Activated CD8-positive, alpha-beta T cell treated with anti-CD3 and anti-CD28 coated beads for 36 hours (primary cell): ENCODE measurements around the gene RNF169. TPM values are rescaled to one million over a fixed set of nuclear protein-coding genes. Genes with fewer than 3 reads are reported as not detected.
A peak's percentile ranks its signal among the peaks of the same experiment; 100 is the strongest.

Source experiments
- ATAC-seq: fragments of 200-7000 bp; cut with Tn5 transposase; one replicate; pipeline ENCODE4 v1.10.0; 2021; ENCODE audit warnings: mild to moderate bottlenecking, moderate library complexity
- CTCF ChIA-PET: fragments of 350-600 bp; sonication (Branson Sonifier 250); formaldehyde crosslinking; loops from one replicate; lab custom pipeline; 2021; ENCODE audit warnings: antibody characterized with exemption; lab: Charles Lee
- POLR2A ChIA-PET: fragments of 350-600 bp; sonication (Branson Sonifier 250); formaldehyde crosslinking; loops from one replicate; lab custom pipeline; 2021; ENCODE audit warnings: antibody characterized with exemption; lab: Charles Lee
- DNase-seq: peaks from one replicate; pipeline ENCODE4 v3.0.0-alpha.2; 2020
- H3K27ac Mint-ChIP-seq: one replicate; pipeline ENCODE4 v1.8.0; 2021; ENCODE audit warnings: mild to moderate bottlenecking, mixed read lengths
- H3K27me3 Mint-ChIP-seq: one replicate; pipeline ENCODE4 v1.8.0; 2021; ENCODE audit warnings: mixed read lengths
- H3K36me3 Mint-ChIP-seq: one replicate; pipeline ENCODE4 v1.8.0; 2021; ENCODE audit warnings: low read depth, mixed read lengths
- H3K4me1 Mint-ChIP-seq: one replicate; pipeline ENCODE4 v1.8.0; 2021; ENCODE audit warnings: low read depth, mixed read lengths
- H3K4me3 Mint-ChIP-seq: one replicate; pipeline ENCODE4 v1.8.0; 2021; ENCODE audit warnings: mild to moderate bottlenecking, moderate library complexity, mixed read lengths
- H3K9me3 Mint-ChIP-seq: one replicate; pipeline ENCODE4 v1.8.0; 2021; ENCODE audit warnings: mixed read lengths
- CTCF ChIP-seq: fragments of 200-600 bp; IDR thresholded peaks from one replicate; pipeline ENCODE4 v1.8.0; 2022; ENCODE audit warnings: antibody characterized with exemption, mild to moderate bottlenecking
- intact Hi-C: fragments of 100-400 bp; cut with micrococcal nuclease; formaldehyde crosslinking; loops from one replicate; pipeline ENCODE4 v1.10.0; 2022
- total RNA-seq, 2 experiments: library from RNA; stranded (reverse); gene quantifications; one replicate each; pipeline ENCODE4 v1.2.3, GENCODE V29; 2021

RNF169 gene
- total RNA-seq, 2 experiments from 2014 or later = 13.9 to 14.2 TPM

- ChIA-PET CTCF (no interaction called here), POLR2A (no interaction called here)
- no peaks in the 10 kb centered on the region for H3K4me1 Mint-ChIP-seq
- no peak overlapping the region for H3K4me3 Mint-ChIP-seq
- TF ChIP-seq CTCF = no peak
- DNase-seq (peak; percentile 12), ATAC-seq (no peak)
- peaks cover 41% of the 10 kb centered on the region for H3K9me3 Mint-ChIP-seq
- peaks cover 88% of the 10 kb centered on the region for H3K36me3 Mint-ChIP-seq
- H3K27ac Mint-ChIP-seq = no peak overlapping the region
- no peaks in the 10 kb centered on the region for H3K27me3 Mint-ChIP-seq
- intact Hi-C loops = no loop called here
These were observed 78.3 kb downstream of the RNF169 start for GRCh38 chr11:74826901-74827300.

GRCh38 chr11:74837191-74837590 is 88.5 kb downstream of the RNF169 start:
- Mint-ChIP-seq H3K9me3 (no peaks in the 10 kb centered on the region), H3K4me1 (peaks cover 6% of the 10 kb centered on the region), H3K27ac (no peak overlapping the region), H3K27me3 (no peaks in the 10 kb centered on the region), H3K36me3 (peaks cover 34% of the 10 kb centered on the region), H3K4me3 (no peak overlapping the region)
- ChIA-PET CTCF (no interaction called here), POLR2A (interaction anchor here (0.9 kb wide), 1 partner anchor 16 kb away, joined by 3 read pairs; no protein-coding TSS in a partner anchor)
- no peak for DNase-seq
- TF ChIP-seq CTCF = no peak
- no peak for ATAC-seq
- intact Hi-C loops = no loop called here

- Mint-ChIP-seq H3K27me3 (no peaks in the 10 kb centered on the region), H3K9me3 (no peaks in the 10 kb centered on the region), H3K4me1 (peaks cover 6% of the 10 kb centered on the region), H3K4me3 (no peak overlapping the region), H3K27ac (no peak overlapping the region), H3K36me3 (peaks cover 35% of the 10 kb centered on the region)
- POLR2A ChIA-PET = interaction anchor here (0.9 kb wide), 1 partner anchor 17 kb away, joined by 3 read pairs; no protein-coding TSS in a partner anchor
- no peak for TF ChIP-seq CTCF
- CTCF ChIA-PET = no interaction called here
- ATAC-seq (no peak), DNase-seq (no peak)
- intact Hi-C loops = no loop called here
These were observed 89.5 kb downstream of the RNF169 start for GRCh38 chr11:74838188-74838587.

- no peak for TF ChIP-seq CTCF
- H3K9me3 Mint-ChIP-seq = no peaks in the 10 kb centered on the region
- no peak for DNase-seq
- H3K4me1 Mint-ChIP-seq = peaks cover 6% of the 10 kb centered on the region
- intact Hi-C loops = no loop called here
- no peak overlapping the region for H3K27ac Mint-ChIP-seq
- CTCF ChIA-PET = interaction anchor here (1.5 kb wide), 1 partner anchor 99 kb away, joined by 5 read pairs; no protein-coding TSS in a partner anchor
- no peak overlapping the region for H3K4me3 Mint-ChIP-seq
- POLR2A ChIA-PET = no interaction called here
- no peak for ATAC-seq
- H3K27me3 Mint-ChIP-seq = no peaks in the 10 kb centered on the region
- H3K36me3 Mint-ChIP-seq = peaks cover 42% of the 10 kb centered on the region
These were observed 90.8 kb downstream of the RNF169 start for GRCh38 chr11:74839446-74839845.

GRCh38 chr11:74839971-74840370 is 91.3 kb downstream of the RNF169 start:
- no peak for ATAC-seq
- H3K4me3 Mint-ChIP-seq = no peak overlapping the region
- intact Hi-C loops = no loop called here
- H3K27me3 Mint-ChIP-seq = no peaks in the 10 kb centered on the region
- ChIA-PET CTCF (interaction anchor here (0.9 to 1.6 kb wide), 3 partner anchors 100 to 306 kb away, joined by 3 to 5 read pairs (median 3); no protein-coding TSS in a partner anchor), POLR2A (interaction anchor here (0.6 kb wide), 1 partner anchor 101 kb away, joined by 4 read pairs; no protein-coding TSS in a partner anchor)
- TF ChIP-seq CTCF = no peak
- no peaks in the 10 kb centered on the region for H3K9me3 Mint-ChIP-seq
- no peak overlapping the region for H3K27ac Mint-ChIP-seq
- no peak for DNase-seq
- peaks cover 39% of the 10 kb centered on the region for H3K36me3 Mint-ChIP-seq
- peaks cover 6% of the 10 kb centered on the region for H3K4me1 Mint-ChIP-seq
